ENCODE results near the gene SLC4A1AP. TPM values are rescaled to one million over a fixed set of nuclear protein-coding genes. Genes with fewer than 3 reads are reported as not detected.

Gene SLC4A1AP
- polyA plus RNA-seq, 1 of the 3 experiments (the other 2 are of a cell fraction): 9.4 TPM

- WGBS (ENCODE audit: low lambda C conversion rate): 54% methylated on average over 2 of the region's 2 CpGs
- Histone ChIP-seq H3K9ac (no peak overlapping the region), H3K9me3 (no peaks in the 10 kb centered on the region), H3K36me3 (replicated peaks in 1 of 2; ENCODE audit: control insufficient read depth in 1 of 2, insufficient read depth in 2 of 2, low read length in 1 of 2) (peaks cover 81 to 86% of the 10 kb centered on the region in 2 experiments), H3K9me2 (no peaks in the 10 kb centered on the region), H3K4me2 (no peak overlapping the region), H3K27ac (ENCODE audit: low read depth in 2 of 2, low read length in 1 of 2) (no peak overlapping the region), H2AFZ (ENCODE audit: low read depth) (no peak overlapping the region), H3F3A (replicated peaks; ENCODE audit: insufficient read depth) (peaks cover 40% of the 10 kb centered on the region), H3K27me3 (ENCODE audit: insufficient read depth) (no peaks in the 10 kb centered on the region), H3K4me1 (ENCODE audit: control insufficient read depth in 1 of 2, insufficient read depth in 2 of 2, low read depth in 1 of 2, low read length in 1 of 2) (no peaks in the 10 kb centered on the region), H3K79me2 (ENCODE audit: insufficient read depth) (peaks cover 13% of the 10 kb centered on the region; the same call in 1 of the 2 replicates), H3K4me3 (ENCODE audit: low read depth in 2 of 2, low read length in 1 of 2) (no peak overlapping the region), H4K20me1 (ENCODE audit: insufficient read depth) (no peaks in the 10 kb centered on the region)
- no peak for DNase-seq
- TF ChIP-seq MXI1 (IDR thresholded peaks at IDR 0.05; ENCODE audit: low read depth, low read length) (no peak), ELF1 (IDR thresholded peaks at IDR 0.05) (no peak), MAX (IDR thresholded peaks at IDR 0.05; ENCODE audit: low read depth) (peak; percentile 45; the same call in 1 of the 2 replicates), FOSL2 (IDR thresholded peaks at IDR 0.05; ENCODE audit: borderline replicate concordance, low read depth) (peak; percentile 50; the same call in 1 of the 2 replicates), RXRA (IDR thresholded peaks at IDR 0.05; ENCODE audit: borderline replicate concordance, low read depth) (no peak), TAF1 (IDR thresholded peaks at IDR 0.05; ENCODE audit: borderline replicate concordance, low read depth, low read length) (no peak), SMC3 (IDR thresholded peaks at IDR 0.05; ENCODE audit: low read depth, low read length) (no peak)
- ChIA-PET POLR2A (interaction anchor here (0.6 kb wide), 1 partner anchor 1415 kb away, joined by 3 read pairs; no protein-coding TSS in a partner anchor), CTCF (interaction anchor here (8.4 kb wide), 1 partner anchor 30 kb away, joined by 77 read pairs; no protein-coding TSS in a partner anchor)
Measured at GRCh38 chr2:27653397-27653796, 10.3 kb upstream of the SLC4A1AP start.

- ChIA-PET CTCF (interaction anchor here (1.3 to 8.4 kb wide), 2 partner anchors 9 to 28 kb away, joined by 4 to 77 read pairs; no protein-coding TSS in a partner anchor), POLR2A (interaction anchor here (0.7 kb wide), 1 partner anchor 110 kb away, joined by 4 read pairs; no protein-coding TSS in a partner anchor)
- H3K9me2 ChIP-seq: no peaks in the 10 kb centered on the region
- peaks cover 36% of the 10 kb centered on the region for H3F3A ChIP-seq (replicated peaks; ENCODE audit: insufficient read depth)
- H3K9me3 ChIP-seq: no peaks in the 10 kb centered on the region
- H3K9ac ChIP-seq: no peak overlapping the region
- H3K27me3 ChIP-seq (ENCODE audit: insufficient read depth): no peaks in the 10 kb centered on the region
- H3K27ac ChIP-seq (ENCODE audit: low read depth in 2 of 2, low read length in 1 of 2): no peak overlapping the region
- 95% methylated on average over 7 of the region's 7 CpGs for WGBS (ENCODE audit: low lambda C conversion rate)
- no peaks in the 10 kb centered on the region for H4K20me1 ChIP-seq (ENCODE audit: insufficient read depth)
- no peaks in the 10 kb centered on the region for H3K4me1 ChIP-seq (ENCODE audit: control insufficient read depth in 1 of 2, insufficient read depth in 2 of 2, low read depth in 1 of 2, low read length in 1 of 2)
- peaks cover 23% of the 10 kb centered on the region; the same call in 1 of the 2 replicates for H3K79me2 ChIP-seq (ENCODE audit: insufficient read depth)
- H3K36me3 ChIP-seq (replicated peaks in 1 of 2; ENCODE audit: control insufficient read depth in 1 of 2, insufficient read depth in 2 of 2, low read length in 1 of 2): peaks cover 86 to 90% of the 10 kb centered on the region in 2 experiments
- no peak overlapping the region for H3K4me3 ChIP-seq (ENCODE audit: low read depth in 2 of 2, low read length in 1 of 2)
- no peak for DNase-seq
- no peak overlapping the region for H3K4me2 ChIP-seq
- no peak overlapping the region for H2AFZ ChIP-seq (ENCODE audit: low read depth)
- TF ChIP-seq ELF1 (IDR thresholded peaks at IDR 0.05) (no peak), ZBTB33 (IDR thresholded peaks at IDR 0.05; ENCODE audit: borderline replicate concordance, low read depth) (no peak), NRF1 (IDR thresholded peaks at IDR 0.05; ENCODE audit: low read depth, low read length) (no peak), JUND (IDR thresholded peaks at IDR 0.05) (no peak), YY1 (IDR thresholded peaks at IDR 0.05; ENCODE audit: low read depth) (no peak), RFX5 (IDR thresholded peaks at IDR 0.05; ENCODE audit: low read length) (no peak), MXI1 (IDR thresholded peaks at IDR 0.05; ENCODE audit: low read depth, low read length) (no peak), PBX3 (IDR thresholded peaks at IDR 0.05) (no peak), IRF3 (IDR thresholded peaks at IDR 0.05; ENCODE audit: low read depth, low read length) (no peak), TCF12 (IDR thresholded peaks at IDR 0.05) (no peak), RCOR1 (IDR thresholded peaks at IDR 0.05; ENCODE audit: low read length) (no peak), MAX (IDR thresholded peaks at IDR 0.05; ENCODE audit: low read depth) (no peak), SIN3A (IDR thresholded peaks at IDR 0.05; ENCODE audit: borderline replicate concordance, low read depth, low read length) (no peak), TEAD4 (IDR thresholded peaks at IDR 0.05; ENCODE audit: borderline replicate concordance, insufficient read depth) (no peak), EP300 (IDR thresholded peaks at IDR 0.05; ENCODE audit: borderline replicate concordance in 1 of 2, low read depth in 1 of 2, low read length in 1 of 2) (no peak), GABPA (IDR thresholded peaks at IDR 0.05; ENCODE audit: low read depth) (no peak), FOXM1 (IDR thresholded peaks at IDR 0.05; ENCODE audit: low read depth) (no peak), MEF2A (IDR thresholded peaks at IDR 0.05; ENCODE audit: borderline replicate concordance, low read depth) (no peak)
Measured at GRCh38 chr2:27655155-27655951, 8.3 kb upstream of the SLC4A1AP start.

All from SK-N-SH (cell line).